CD14-positive monocyte (primary cell): Measurements from ENCODE around the gene SDK1. TPM values are rescaled to one million over a fixed set of nuclear protein-coding genes. Genes with fewer than 3 reads are reported as not detected.

Experiments used
- DNase-seq, 3 donors: peaks; one replicate each; pipeline ENCODE4 v3.0.0-alpha.2; 2011 to 2022
- H2AFZ ChIP-seq: 2 replicates; pipeline ENCODE4 v1.6.0; 2012; ENCODE audit warnings: mild to moderate bottlenecking, low read depth, low read length, inconsistent platforms; ENCODE audit not compliant: insufficient read depth, poor library complexity, severe bottlenecking
- H3K27ac ChIP-seq, 2 donors: 1 replicate in 1 of 2; 2 replicates in 1 of 2; pipeline ENCODE4 v1.5.1; 2012 to 2013; ENCODE audit warnings: low read length in 2 of 2, control low read depth in 1 of 2, inconsistent platforms in 1 of 2, low read depth in 1 of 2, mild to moderate bottlenecking in 1 of 2
- H3K27me3 ChIP-seq, 2 donors: one replicate each; pipeline versions ENCODE4 v1.6.0 to v1.6.1; 2011 to 2013; ENCODE audit warnings: low read length in 2 of 2; ENCODE audit not compliant: control insufficient read depth in 2 of 2, insufficient read depth in 2 of 2
- H3K36me3 ChIP-seq, 2 donors: replicated peaks in 1 of 2; 1 replicate in 1 of 2; 2 replicates in 1 of 2; pipeline versions ENCODE4 v1.5.1 to v1.6.1; 2012 to 2013; ENCODE audit warnings: low read length in 2 of 2, control low read depth in 1 of 2, inconsistent platforms in 1 of 2, mild to moderate bottlenecking in 1 of 2; ENCODE audit not compliant: insufficient read depth in 2 of 2, control insufficient read depth in 1 of 2
- H3K4me1 ChIP-seq, 2 donors: 1 replicate in 1 of 2; 2 replicates in 1 of 2; pipeline versions ENCODE4 v1.5.1 to v1.6.1; 2012 to 2013; ENCODE audit warnings: low read length in 2 of 2, control low read depth in 1 of 2, inconsistent platforms in 1 of 2, mild to moderate bottlenecking in 1 of 2, moderate library complexity in 1 of 2; ENCODE audit not compliant: insufficient read depth in 2 of 2, control insufficient read depth in 1 of 2
- H3K4me2 ChIP-seq: replicated peaks from 2 replicates; pipeline ENCODE3; 2012; ENCODE audit warnings: low read length, moderate library complexity, mild to moderate bottlenecking; ENCODE audit not compliant: poor library complexity, severe bottlenecking; ENCODE audit errors: extremely low read depth
- H3K4me3 ChIP-seq, 3 experiments: fragments of 200-600 bp in 1 of 3; sonication (generic) in 1 of 3; replicated peaks in 1 of 3; 1 replicate in 2 of 3; 2 replicates in 1 of 3; pipeline ENCODE4 v1.5.1; 2011 to 2013; ENCODE audit warnings: low read length in 3 of 3, mild to moderate bottlenecking in 3 of 3, control low read depth in 2 of 3, low read depth in 2 of 3, inconsistent platforms in 1 of 3, moderate library complexity in 1 of 3
- H3K79me2 ChIP-seq: 2 replicates; pipeline ENCODE4 v1.6.0; 2012; ENCODE audit warnings: mild to moderate bottlenecking, control low read depth, inconsistent platforms, low read length, moderate library complexity; ENCODE audit not compliant: insufficient read depth
- H3K9ac ChIP-seq: 2 replicates; pipeline ENCODE4 v1.6.0; 2017; ENCODE audit warnings: low read length, mild to moderate bottlenecking; ENCODE audit not compliant: insufficient read depth, poor library complexity, severe bottlenecking
- H3K9me3 ChIP-seq, 2 donors: replicated peaks in 1 of 2; 1 replicate in 1 of 2; 2 replicates in 1 of 2; pipeline versions ENCODE4 v1.5.1 to v1.6.1; 2012 to 2013; ENCODE audit warnings: low read length in 2 of 2, control low read depth in 1 of 2; ENCODE audit not compliant: control insufficient read depth in 1 of 2, insufficient read depth in 1 of 2
- H4K20me1 ChIP-seq: 2 replicates; pipeline ENCODE4 v1.6.0; 2012; ENCODE audit warnings: mild to moderate bottlenecking, low read length, control low read depth, moderate library complexity; ENCODE audit not compliant: insufficient read depth
- H3K27ac Mint-ChIP-seq, 7 donors: one replicate each; pipeline ENCODE4 v1.8.0; 2020; ENCODE audit warnings: mild to moderate bottlenecking in 7 of 7, mixed read lengths in 7 of 7, moderate library complexity in 6 of 7, inconsistent platforms in 2 of 7
- H3K27me3 Mint-ChIP-seq, 3 donors: one replicate each; pipeline ENCODE4 v1.8.0; 2021 to 2022; ENCODE audit warnings: low read depth in 3 of 3, mild to moderate bottlenecking in 3 of 3, mixed read lengths in 3 of 3, moderate library complexity in 3 of 3, inconsistent platforms in 1 of 3
- H3K36me3 Mint-ChIP-seq, 2 donors: one replicate each; pipeline ENCODE4 v1.8.0; 2020; ENCODE audit warnings: mixed read lengths in 2 of 2, inconsistent platforms in 1 of 2, mild to moderate bottlenecking in 1 of 2
- H3K4me1 Mint-ChIP-seq: one replicate; pipeline ENCODE4 v1.8.0; 2020; ENCODE audit warnings: mild to moderate bottlenecking, mixed read lengths
- H3K4me3 Mint-ChIP-seq, 2 donors: one replicate each; pipeline ENCODE4 v1.8.0; 2020; ENCODE audit warnings: mild to moderate bottlenecking in 2 of 2, mixed read lengths in 2 of 2, moderate library complexity in 1 of 2
- H3K9me3 Mint-ChIP-seq, 7 donors: one replicate each; pipeline ENCODE4 v1.8.0; 2020 to 2022; ENCODE audit warnings: mixed read lengths in 7 of 7, mild to moderate bottlenecking in 6 of 7, moderate library complexity in 6 of 7, inconsistent platforms in 2 of 7
- CTCF ChIP-seq: fragments of 200-600 bp; IDR thresholded peaks from one replicate; pipeline ENCODE4 v1.8.0; 2022; ENCODE audit warnings: antibody characterized with exemption, mild to moderate bottlenecking
- WGBS: methylation state at CpG from one replicate; pipeline ENCODE4 v1.1.5; 2013; ENCODE audit warnings: missing lambda C conversion rate; ENCODE audit not compliant: insufficient coverage; 5-methylcytosine and 5-hydroxymethylcytosine counted together
- intact Hi-C, 2 donors: fragments of 100-400 bp; cut with micrococcal nuclease; formaldehyde crosslinking; loops; one replicate each; pipeline versions ENCODE4 v1.15.0 to v1.15.1; 2023
- polyA plus RNA-seq, 3 donors: library from polyadenylated mRNA; depleted of rRNA in 1 of 3; unstranded in 2 of 3; stranded (reverse) in 1 of 3; fragments of 300-500 nt in 2 of 3; fragments of >200 nt in 1 of 3; fragmentation: Illumina TruSeq in 2 of 3; gene quantifications; 1 replicate in 2 of 3; 2 replicates in 1 of 3; pipeline ENCODE4 v1.2.3, GENCODE V29; 2012 to 2021

The SDK1 gene
- polyA plus RNA-seq, 3 donors = 0.01 TPM; not detected in 2

DNA sequence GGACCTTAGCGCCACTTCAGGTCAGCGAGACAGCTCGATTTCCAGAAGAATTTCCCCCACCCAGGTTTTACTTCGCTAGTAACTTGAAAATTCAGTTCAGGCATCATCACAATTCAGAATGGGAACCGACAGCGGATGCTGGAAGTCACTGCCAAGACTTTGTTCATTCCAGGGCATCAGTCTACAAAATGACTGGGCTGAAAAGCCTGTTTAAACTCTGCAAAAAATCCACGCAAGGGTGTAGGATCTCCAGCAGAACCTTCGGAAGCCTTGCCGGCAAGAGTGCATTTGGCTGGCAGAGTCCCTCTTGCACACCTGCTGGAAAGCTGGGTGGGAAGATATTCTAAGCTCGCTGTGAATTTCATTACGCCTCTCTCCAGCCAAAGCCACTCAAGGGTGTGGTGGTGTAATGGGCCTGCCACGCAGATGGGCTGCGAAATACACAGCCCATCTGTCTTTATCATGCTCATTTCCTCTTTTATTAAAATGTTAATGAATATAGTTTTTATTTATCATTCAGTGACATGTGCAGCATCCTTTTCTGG is 709.1 kb downstream of the SDK1 start:
- WGBS = 93% methylated on average over 7 of the region's 13 CpGs

DNA sequence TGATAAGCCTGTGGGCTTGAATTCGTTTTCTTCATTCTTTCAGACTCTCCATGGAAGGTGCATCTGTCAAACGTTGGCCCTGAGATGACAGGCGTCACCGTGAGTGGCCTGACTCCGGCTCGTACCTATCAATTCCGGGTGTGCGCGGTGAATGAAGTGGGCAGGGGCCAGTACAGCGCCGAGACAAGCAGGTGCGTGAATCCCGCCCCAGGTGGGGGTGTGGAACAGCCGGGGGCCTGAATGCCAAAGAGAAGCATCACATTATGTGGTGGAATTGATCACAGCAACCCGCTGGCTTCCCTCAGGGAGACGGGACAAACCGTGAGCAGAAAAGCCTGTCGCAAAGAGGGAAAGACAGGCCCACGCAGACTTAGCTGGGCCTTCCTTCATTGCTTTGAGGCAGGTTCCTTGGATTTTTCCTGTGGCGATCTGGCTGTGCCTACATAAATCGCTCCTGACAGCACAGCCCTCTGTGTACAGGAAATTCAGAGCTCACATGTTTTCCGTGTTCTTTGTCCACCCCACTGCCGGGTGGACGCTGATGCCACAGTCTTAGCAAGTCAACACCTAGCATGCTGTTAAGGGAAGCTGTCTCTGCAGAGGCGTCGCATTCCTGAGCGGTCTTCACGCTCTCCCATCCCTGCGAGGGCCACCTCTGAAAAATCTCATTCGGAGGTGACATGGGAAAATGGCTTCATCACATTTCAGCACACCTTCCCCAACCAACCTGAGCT is 710.0 kb downstream of the SDK1 start:
- Histone ChIP-seq H4K20me1 (no peaks in the 10 kb centered on the region), H2AFZ (no peak overlapping the region), H3K9ac (no peak overlapping the region), H3K79me2 (no peaks in the 10 kb centered on the region), H3K4me2 (no peak overlapping the region), H3K27me3 (no peaks in the 10 kb centered on the region), H3K9me3 (peaks cover 0 to 4% of the 10 kb centered on the region in 2 donors), H3K4me1 (no peaks in the 10 kb centered on the region), H3K36me3 (no peaks in the 10 kb centered on the region), H3K27ac (no peak overlapping the region), H3K4me3 (no peak overlapping the region)
- H3K36me3 Mint-ChIP-seq = no peaks in the 10 kb centered on the region
- H3K9me3 Mint-ChIP-seq = peaks cover 0 to 13% (median 4%) of the 10 kb centered on the region in 7 donors
- H3K27me3 Mint-ChIP-seq = peaks cover 0 to 7% (median 0%) of the 10 kb centered on the region in 3 donors
- no peak overlapping the region for H3K27ac Mint-ChIP-seq
- WGBS = 83% methylated on average over 29 of the region's 30 CpGs
- intact Hi-C loops = no loop called here
- no peak for TF ChIP-seq CTCF
- no peak for DNase-seq
- H3K4me3 Mint-ChIP-seq = no peak overlapping the region
- no peaks in the 10 kb centered on the region for H3K4me1 Mint-ChIP-seq

More for the DNA sequence above, 709.1 kb downstream of the SDK1 start:
- H3K4me2 ChIP-seq = no peak overlapping the region
- H3K79me2 ChIP-seq = no peaks in the 10 kb centered on the region
- H2AFZ ChIP-seq = no peak overlapping the region
- H3K4me1 ChIP-seq = no peaks in the 10 kb centered on the region
- no peaks in the 10 kb centered on the region for H4K20me1 ChIP-seq
- no peaks in the 10 kb centered on the region for H3K27me3 ChIP-seq
- Mint-ChIP-seq H3K27me3 (peaks cover 0 to 7% (median 0%) of the 10 kb centered on the region in 3 donors), H3K27ac (no peak overlapping the region), H3K4me1 (no peaks in the 10 kb centered on the region), H3K4me3 (no peak overlapping the region), H3K36me3 (no peaks in the 10 kb centered on the region), H3K9me3 (peaks cover 0 to 12% (median 4%) of the 10 kb centered on the region in 7 donors)
- H3K27ac ChIP-seq = no peak overlapping the region
- H3K9me3 ChIP-seq = no peaks in the 10 kb centered on the region
- no peak overlapping the region for H3K4me3 ChIP-seq
- H3K9ac ChIP-seq = no peak overlapping the region
- intact Hi-C loops = no loop called here
- no peak for DNase-seq
- TF ChIP-seq CTCF = no peak
- H3K36me3 ChIP-seq = no peaks in the 10 kb centered on the region
